NCI-H146 (cell line): ENCODE results near the gene QPRT.
"Not testable (repeated sequence)": the region's sequence is repeated elsewhere in the genome, so short reads cannot be mapped to it uniquely, and the experiment has no call there.

ENCODE experiments used
- DNase-seq: peaks from one replicate; lab custom pipeline; 2025; lab: John Stamatoyannopoulos, UW

Gene QPRT

DNA sequence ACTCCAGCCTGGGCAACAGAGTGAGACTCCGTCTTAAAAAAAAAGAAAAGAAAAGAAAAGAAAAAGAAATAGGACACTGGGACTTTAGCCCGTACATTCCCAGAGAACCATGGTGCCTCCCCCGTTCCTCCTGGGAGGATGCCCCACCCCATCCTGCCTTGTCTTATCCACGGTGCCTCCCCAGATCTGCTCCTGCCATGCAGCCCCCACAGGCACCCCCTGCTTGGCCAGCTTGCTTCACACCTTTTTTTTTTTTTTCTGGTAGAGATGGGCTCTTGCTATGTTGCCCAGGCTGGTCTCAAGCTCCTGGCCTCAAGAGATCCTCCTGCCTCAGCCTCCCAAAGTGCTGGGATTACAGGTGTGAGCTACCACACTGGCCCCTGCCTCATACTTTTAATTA, 67.5 kb downstream of the QPRT start:
- DNase-seq = not testable (repeated sequence)
